HepG2 (cell line): ENCODE measurements around the gene SPDYE2B.
"Not testable (repeated sequence)": the region's sequence is repeated elsewhere in the genome, so short reads cannot be mapped to it uniquely, and the experiment has no call there.

Experiments
- CTCF ChIP-seq: sonication (generic); formaldehyde crosslinking; IDR thresholded peaks from 2 replicates; pipeline ENCODE4 v1.5.0; 2020; ENCODE audit warnings: mild to moderate bottlenecking, missing genetic modification reagents, moderate library complexity
- ELF4 ChIP-seq: sonication (generic); formaldehyde crosslinking; IDR thresholded peaks from 2 replicates; pipeline ENCODE4 v1.5.0; 2020; ENCODE audit warnings: missing genetic modification reagents, mild to moderate bottlenecking, moderate library complexity, borderline replicate concordance
- HDAC6 ChIP-seq: fragments of 200-600 bp; sonication (generic); IDR thresholded peaks from 2 replicates; pipeline ENCODE4 v1.7.0; 2017; ENCODE audit warnings: mild to moderate bottlenecking, antibody characterized with exemption, low read length, low read depth
- MAX ChIP-seq: IDR thresholded peaks from 2 replicates; pipeline ENCODE4 v1.6.1; 2012; ENCODE audit warnings: inconsistent platforms
- NCOA2 ChIP-seq: sonication (generic); formaldehyde crosslinking; IDR thresholded peaks from 2 replicates; pipeline ENCODE4 v1.8.0; 2022; ENCODE audit warnings: inconsistent platforms
- PHB2 ChIP-seq: fragments of 450-650 bp; IDR thresholded peaks from 2 replicates; pipeline ENCODE4 v1.6.1; 2018; ENCODE audit not compliant: partially characterized antibody
- POLR2A ChIP-seq, 2 experiments: IDR thresholded peaks; 2 replicates each; pipeline ENCODE4 v1.6.1; 2011; ENCODE audit warnings: low read depth in 2 of 2, low read length in 2 of 2, mild to moderate bottlenecking in 1 of 2, moderate library complexity in 1 of 2; ENCODE audit not compliant: insufficient read depth in 1 of 2
- SETDB1 ChIP-seq: sonication (generic); formaldehyde crosslinking; IDR thresholded peaks from 2 replicates; pipeline ENCODE4 v1.5.1; 2020; ENCODE audit warnings: missing genetic modification reagents, mild to moderate bottlenecking, borderline replicate concordance
- SMC3 ChIP-seq: IDR thresholded peaks from 2 replicates; pipeline ENCODE4 v1.6.1; 2011; ENCODE audit warnings: low read length, improper control_type of control experiment
- TAF1 ChIP-seq: sonication (generic); formaldehyde crosslinking; IDR thresholded peaks from 2 replicates; pipeline ENCODE4 v1.4.0; 2020; ENCODE audit warnings: missing genetic modification reagents
- ZFX ChIP-seq: sonication (generic); formaldehyde crosslinking; IDR thresholded peaks from 2 replicates; pipeline ENCODE4 v1.4.0; 2020; ENCODE audit warnings: mild to moderate bottlenecking, low read depth, missing genetic modification reagents, moderate library complexity
- ZNF34 ChIP-seq: sonication (generic); formaldehyde crosslinking; IDR thresholded peaks from 2 replicates; pipeline ENCODE4 v1.4.0; 2020; ENCODE audit warnings: mild to moderate bottlenecking, missing genetic modification reagents, borderline replicate concordance
- ZNF367 ChIP-seq: sonication (generic); formaldehyde crosslinking; IDR thresholded peaks from 2 replicates; pipeline ENCODE4 v1.4.0; 2020; ENCODE audit warnings: missing genetic modification reagents, borderline replicate concordance

GRCh38 chr7:102606848-102607247 lies 43.3 kb upstream of the SPDYE2B start:
- TF ChIP-seq POLR2A (IDR thresholded peaks at IDR 0.05; ENCODE audit: insufficient read depth in 1 of 2, low read depth in 2 of 2, low read length in 2 of 2); ZFX (CRISPR knock-in tag); ZNF34 (CRISPR knock-in tag); HDAC6; CTCF (CRISPR knock-in tag); PHB2; SMC3; NCOA2 (CRISPR knock-in tag); SETDB1; TAF1 (CRISPR knock-in tag); MAX; ZNF367 (CRISPR knock-in tag); ELF4: not testable (repeated sequence)
